Keratinocyte (primary cell): Measurements from ENCODE around the gene PCBD1. TPM values are rescaled to one million over a fixed set of nuclear protein-coding genes. Genes with fewer than 3 reads are reported as not detected.

Source experiments
- DNase-seq: peaks from one replicate; pipeline ENCODE4 v3.0.0-alpha.2; 2011; ENCODE audit warnings: low read depth, missing footprints, low spot score
- FAIRE-seq: peaks from 2 replicates; lab custom pipeline; 2011; peaks lifted over from hg19 to GRCh38; lab: Jason Lieb, UNC
- H2AFZ ChIP-seq: 2 replicates; pipeline ENCODE4 v1.6.0; 2012; ENCODE audit warnings: low read length, control low read depth, inconsistent platforms; ENCODE audit not compliant: control insufficient read depth
- H3K27ac ChIP-seq: 2 replicates; pipeline ENCODE4 v1.5.1; 2011; ENCODE audit warnings: low read length; ENCODE audit not compliant: control insufficient read depth, insufficient read depth
- H3K27me3 ChIP-seq: 3 replicates; pipeline ENCODE4 v1.6.0; 2011; ENCODE audit warnings: low read length; ENCODE audit not compliant: control insufficient read depth, insufficient read depth; ENCODE audit errors: extremely low read depth
- H3K36me3 ChIP-seq, 2 experiments: 2 replicates in 1 of 2; 3 replicates in 1 of 2; pipeline ENCODE4 v1.5.1; 2011; ENCODE audit warnings: low read length in 2 of 2, mild to moderate bottlenecking in 1 of 2; ENCODE audit not compliant: control insufficient read depth in 2 of 2, insufficient read depth in 2 of 2; ENCODE audit errors: extremely low read depth in 1 of 2
- H3K4me1 ChIP-seq: 3 replicates; pipeline ENCODE4 v1.5.1; 2011; ENCODE audit warnings: low read length; ENCODE audit not compliant: control insufficient read depth, insufficient read depth; ENCODE audit errors: extremely low read depth
- H3K4me2 ChIP-seq: 3 replicates; pipeline ENCODE4 v1.6.0; 2011; ENCODE audit warnings: low read depth, low read length; ENCODE audit not compliant: control insufficient read depth, insufficient read depth; ENCODE audit errors: extremely low read depth
- H3K4me3 ChIP-seq, 3 experiments: fragments of 200-600 bp in 1 of 3; sonication (generic) in 1 of 3; 2 replicates in 2 of 3; 3 replicates in 1 of 3; pipeline ENCODE4 v1.5.1; 2011 to 2016; ENCODE audit warnings: low read length in 3 of 3, mild to moderate bottlenecking in 3 of 3, control low read depth in 2 of 3, inconsistent platforms in 1 of 3, low read depth in 1 of 3, mixed read lengths in 1 of 3, mixed run types in 1 of 3, moderate library complexity in 1 of 3; ENCODE audit not compliant: control insufficient read depth in 2 of 3, insufficient read depth in 2 of 3; ENCODE audit errors: extremely low read depth in 1 of 3
- H3K79me2 ChIP-seq: 2 replicates; pipeline ENCODE4 v1.6.0; 2012; ENCODE audit warnings: low read length; ENCODE audit not compliant: control insufficient read depth, insufficient read depth
- H3K9ac ChIP-seq: 3 replicates; pipeline ENCODE4 v1.6.0; 2011; ENCODE audit warnings: low read length; ENCODE audit not compliant: control insufficient read depth, insufficient read depth; ENCODE audit errors: extremely low read depth
- H3K9me1 ChIP-seq: 3 replicates; pipeline ENCODE4 v1.6.0; 2011; ENCODE audit warnings: low read length; ENCODE audit not compliant: control insufficient read depth, insufficient read depth; ENCODE audit errors: extremely low read depth
- H3K9me3 ChIP-seq: 2 replicates; pipeline ENCODE4 v1.5.1; 2012; ENCODE audit warnings: low read depth, low read length; ENCODE audit not compliant: control insufficient read depth
- H4K20me1 ChIP-seq: 3 replicates; pipeline ENCODE4 v1.6.0; 2011; ENCODE audit warnings: low read length; ENCODE audit not compliant: control insufficient read depth, insufficient read depth; ENCODE audit errors: extremely low read depth
- CTCF ChIP-seq, 3 experiments: IDR thresholded peaks in 1 of 3; conservative IDR thresholded peaks in 1 of 3; optimal IDR thresholded peaks in 1 of 3; 2 replicates in 2 of 3; 3 replicates in 1 of 3; pipeline versions ENCODE3 to v1.5.1; 2011; ENCODE audit warnings: low read length in 3 of 3, mild to moderate bottlenecking in 3 of 3, moderate library complexity in 2 of 3, control low read depth in 1 of 3, inconsistent platforms in 1 of 3; ENCODE audit not compliant: insufficient read depth in 2 of 3; ENCODE audit errors: extremely low read depth in 1 of 3
- EZH2 ChIP-seq: IDR thresholded peaks from one replicate; pipeline ENCODE4 v1.6.1; 2012; ENCODE audit warnings: inconsistent platforms, mild to moderate bottlenecking, low read length, moderate library complexity
- dilution Hi-C: fragments of 300-500 bp; cut with MboI; formaldehyde crosslinking; loops from one replicate; pipeline ENCODE4 v1.7.0; 2020; ENCODE audit warnings: low sequenced_read_pairs; ENCODE audit not compliant: extremely low pct_ligation_motif_present
- polyA plus RNA-seq, 5 experiments: library from polyadenylated mRNA; depleted of rRNA in 3 of 5; stranded (reverse) in 3 of 5; stranded (forward) in 1 of 5; unstranded in 1 of 5; fragments of >200 nt; gene quantifications; 1 replicate in 1 of 5; 2 replicates in 3 of 5; 3 replicates in 1 of 5; pipeline versions ENCODE4 v1.2.1 to v1.2.3, GENCODE V29; 2011 to 2012; ENCODE audit warnings: missing spikeins in 2 of 5, low read depth in 1 of 5, low replicate concordance in 1 of 5

PCBD1 gene
- polyA plus RNA-seq, 1 donor (not counting 4 experiments of a cell fraction or from before 2014, with no cell fraction given) = 41.5 TPM

GRCh38 chr10:70899096-70899495 lies 10.7 kb upstream of the PCBD1 start:
- H3K9me3 ChIP-seq = no peaks in the 10 kb centered on the region
- peaks cover 4% of the 10 kb centered on the region for H3K4me1 ChIP-seq
- dilution Hi-C loops = no loop called here
- DNase-seq (no peak), FAIRE-seq (no peak)
- H3K27me3 ChIP-seq = no peaks in the 10 kb centered on the region
- no peak overlapping the region for H3K27ac ChIP-seq
- H3K36me3 ChIP-seq = no peaks in the 10 kb centered on the region
- H3K9me1 ChIP-seq = no peaks in the 10 kb centered on the region
- no peak overlapping the region for H2AFZ ChIP-seq
- no peak overlapping the region for H3K4me2 ChIP-seq
- H4K20me1 ChIP-seq = no peaks in the 10 kb centered on the region
- no peak for TF ChIP-seq CTCF (optimal IDR thresholded peaks at IDR 0.05 in 1 of 3, IDR thresholded peaks at IDR 0.05 in 1 of 3, conservative IDR thresholded peaks at IDR 0.05 in 1 of 3; ENCODE audit: extremely low read depth in 1 of 3, insufficient read depth in 2 of 3, low read length in 3 of 3)
- no peak overlapping the region for H3K9ac ChIP-seq
- H3K79me2 ChIP-seq = no peaks in the 10 kb centered on the region
- H3K4me3 ChIP-seq = no peak overlapping the region

- no peak for TF ChIP-seq CTCF (optimal IDR thresholded peaks at IDR 0.05 in 1 of 3, IDR thresholded peaks at IDR 0.05 in 1 of 3, conservative IDR thresholded peaks at IDR 0.05 in 1 of 3; ENCODE audit: extremely low read depth in 1 of 3, insufficient read depth in 2 of 3, low read length in 3 of 3)
- no peak for TF ChIP-seq EZH2
- dilution Hi-C loops = no loop called here
- H3K4me1 ChIP-seq = peaks cover 4% of the 10 kb centered on the region
- H3K4me2 ChIP-seq = no peak overlapping the region
- no peak overlapping the region for H3K9ac ChIP-seq
- H3K27ac ChIP-seq = no peak overlapping the region
- no peak overlapping the region for H2AFZ ChIP-seq
- H3K4me3 ChIP-seq = no peak overlapping the region
- FAIRE-seq (no peak), DNase-seq (no peak)
- H4K20me1 ChIP-seq = no peaks in the 10 kb centered on the region
- H3K36me3 ChIP-seq = no peaks in the 10 kb centered on the region
- no peaks in the 10 kb centered on the region for H3K27me3 ChIP-seq
- no peaks in the 10 kb centered on the region for H3K79me2 ChIP-seq
- no peaks in the 10 kb centered on the region for H3K9me1 ChIP-seq
- no peaks in the 10 kb centered on the region for H3K9me3 ChIP-seq
These were observed 10.3 kb upstream of the PCBD1 start for GRCh38 chr10:70898687-70899086.
